Measurements from ENCODE around the gene MPI.

MPI gene

DNA sequence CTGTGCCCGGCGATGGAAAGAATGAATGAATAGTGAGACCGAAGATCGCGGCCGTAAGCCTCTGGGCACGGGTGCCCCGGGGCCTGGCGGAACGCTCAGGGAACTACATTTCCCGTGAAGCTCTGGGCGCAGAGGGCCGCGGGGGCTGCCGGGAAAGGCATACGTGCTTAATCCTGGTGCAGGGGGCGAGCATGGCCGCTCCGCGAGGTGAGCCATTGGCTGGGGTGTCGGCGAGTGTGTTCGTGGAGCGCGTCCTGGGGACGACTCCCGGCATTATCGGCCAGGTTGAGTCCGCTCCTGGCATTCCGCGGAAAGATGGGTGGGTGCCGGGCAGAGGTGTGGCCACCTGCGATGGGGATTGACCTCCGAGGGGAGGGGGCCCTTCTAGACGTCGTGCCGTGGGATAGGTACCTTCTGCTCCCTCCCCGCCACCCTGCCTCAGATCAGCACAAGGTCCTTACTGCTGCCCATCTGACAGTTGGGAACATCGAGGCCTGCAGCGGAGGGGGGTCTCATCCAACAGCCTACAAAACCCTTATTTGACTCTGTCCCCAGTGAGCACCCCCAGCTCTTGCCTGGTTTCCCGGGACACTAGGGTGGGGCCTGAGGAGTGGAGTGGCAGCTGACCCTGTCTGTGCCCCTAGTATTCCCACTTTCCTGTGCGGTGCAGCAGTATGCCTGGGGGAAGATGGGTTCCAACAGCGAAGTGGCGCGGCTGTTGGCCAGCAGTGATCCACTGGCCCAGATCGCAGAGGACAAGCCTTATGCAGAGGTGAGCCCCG is at the start of gene MPI:
Gene MPI (plus strand): TSS at position 160 of the 782 bp plus-strand sequence. CDS start 32 bp downstream, at position 192.
- peak; percentile 86 for DNase-seq (ENCODE audit: low read depth)

DNA sequence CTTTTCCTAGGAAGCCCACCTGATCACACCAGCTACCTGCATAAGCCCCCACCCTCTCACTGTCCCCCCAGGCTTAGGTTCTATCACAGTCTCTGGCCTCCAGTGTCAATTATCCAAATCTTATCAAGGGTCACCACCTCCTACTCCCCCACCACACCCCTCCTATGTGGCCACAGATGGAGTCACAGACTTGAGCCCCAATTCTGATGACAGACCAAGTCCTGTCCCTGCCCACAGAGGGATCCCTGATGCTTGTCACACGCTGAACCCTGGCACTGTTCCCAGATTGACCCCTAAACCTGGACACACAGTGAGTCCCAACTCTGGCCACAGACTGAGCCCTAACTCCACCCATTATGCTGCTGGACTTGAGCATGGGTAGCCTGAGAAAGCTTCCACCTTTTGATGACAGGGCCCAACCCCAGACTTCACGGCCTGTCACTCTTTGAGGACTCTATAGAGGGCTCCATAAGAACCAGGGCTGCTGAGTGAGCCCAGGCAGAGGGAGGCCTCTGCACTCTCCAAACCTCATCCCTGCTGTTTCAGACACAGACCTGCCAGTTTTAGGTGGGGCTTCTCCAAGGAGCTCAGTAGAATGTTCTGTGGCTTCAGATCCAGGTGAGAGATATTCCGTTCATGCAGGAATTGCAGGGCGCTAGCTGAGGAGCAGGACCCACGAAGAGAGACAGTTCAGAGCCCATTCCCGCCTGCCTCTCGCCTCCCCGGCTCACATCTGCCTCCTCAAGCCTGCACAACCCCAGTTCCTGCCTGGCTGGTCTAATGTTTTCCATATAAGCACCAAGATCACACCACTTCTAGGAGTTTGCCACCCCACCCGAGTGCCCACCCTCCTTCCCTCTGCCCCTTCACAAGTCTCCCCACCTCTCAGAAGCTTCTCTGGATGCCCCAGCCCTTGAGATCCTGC is 48.7 kb upstream of the MPI start:
- DNase-seq (ENCODE audit: low read depth) = no peak

- DNase-seq (ENCODE audit: low read depth) = no peak
Measured at GRCh38 chr15:74841891-74842373, 47.9 kb upstream of the MPI start.

DNA sequence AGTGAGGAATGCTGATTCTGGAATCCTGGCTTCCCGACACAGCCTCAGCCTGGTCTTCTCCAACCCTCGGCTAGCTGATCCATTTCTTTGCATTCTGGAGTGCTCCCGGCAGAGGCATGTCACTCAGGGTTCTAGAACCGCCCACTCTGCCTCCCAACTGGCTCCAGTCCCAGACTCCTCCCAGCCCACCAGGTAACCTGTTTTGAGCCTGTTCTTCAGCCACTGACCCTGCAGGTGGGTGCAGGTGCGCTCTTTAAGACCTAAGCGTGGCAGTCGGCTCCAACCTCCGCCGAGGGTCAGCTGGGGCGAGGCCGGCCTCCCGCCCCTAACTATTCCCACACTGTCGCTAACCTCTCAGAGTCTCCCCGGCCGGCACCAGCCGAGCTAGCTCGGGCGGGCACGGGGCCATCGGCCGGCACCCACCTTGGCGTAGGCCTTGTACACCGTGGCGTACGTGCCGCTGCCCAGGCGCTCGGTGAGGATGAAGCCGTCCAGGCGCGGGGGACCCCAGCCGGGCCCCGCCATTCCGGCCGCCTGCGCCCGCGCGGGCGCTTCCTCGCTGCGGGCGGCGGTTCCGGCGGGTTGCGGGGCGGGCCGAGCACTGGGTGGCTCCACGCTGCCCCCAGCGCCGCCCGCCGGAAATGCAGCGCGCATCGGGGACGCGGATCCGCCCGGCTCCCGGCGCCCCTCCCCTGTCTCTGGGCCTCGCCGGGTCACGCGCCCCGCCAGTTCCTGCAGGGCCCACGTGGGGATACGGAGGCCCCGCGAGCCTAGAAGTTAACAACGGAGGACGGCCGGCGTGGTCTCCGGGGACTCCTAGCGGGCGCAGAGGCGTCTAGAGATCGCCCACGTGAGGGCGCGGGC is 47.0 kb upstream of the MPI start, which contains the start of gene ULK3:
Gene ULK3 (minus strand): TSS at position 576 of the 864 bp plus-strand sequence. CDS start 51 bp downstream, at position 525.
- DNase-seq (ENCODE audit: low read depth) = peak; percentile 94

DNA sequence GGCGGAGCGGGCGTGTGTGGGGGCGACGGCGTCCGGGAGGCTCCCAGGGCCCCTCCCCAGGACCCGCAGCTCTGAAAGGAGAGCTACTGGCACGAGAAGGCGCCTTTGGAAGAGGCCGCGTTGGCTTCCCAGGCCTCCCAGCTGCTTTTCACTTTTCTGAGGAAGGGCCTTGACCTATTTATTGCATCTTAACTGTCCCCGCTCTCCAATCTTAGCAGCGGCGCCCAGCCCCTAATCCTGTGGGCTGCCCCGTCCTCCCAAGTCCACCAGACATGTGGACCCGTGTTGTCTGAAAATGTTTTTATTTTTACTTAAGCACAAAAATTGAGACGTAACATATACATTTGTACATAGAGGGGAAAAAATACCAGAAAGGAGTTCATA is 46.4 kb upstream of the MPI start:
- DNase-seq (ENCODE audit: low read depth) = no peak

GRCh38 chr15:74843891-74844299 is 45.9 kb upstream of the MPI start:
- no peak for DNase-seq (ENCODE audit: low read depth)

GRCh38 chr15:74844319-74845207 is 45.3 kb upstream of the MPI start:
- DNase-seq (ENCODE audit: low read depth) = no peak

- peak; percentile 42 for DNase-seq (ENCODE audit: low read depth)
Measured at GRCh38 chr15:74845208-74845568, 44.7 kb upstream of the MPI start.

DNA sequence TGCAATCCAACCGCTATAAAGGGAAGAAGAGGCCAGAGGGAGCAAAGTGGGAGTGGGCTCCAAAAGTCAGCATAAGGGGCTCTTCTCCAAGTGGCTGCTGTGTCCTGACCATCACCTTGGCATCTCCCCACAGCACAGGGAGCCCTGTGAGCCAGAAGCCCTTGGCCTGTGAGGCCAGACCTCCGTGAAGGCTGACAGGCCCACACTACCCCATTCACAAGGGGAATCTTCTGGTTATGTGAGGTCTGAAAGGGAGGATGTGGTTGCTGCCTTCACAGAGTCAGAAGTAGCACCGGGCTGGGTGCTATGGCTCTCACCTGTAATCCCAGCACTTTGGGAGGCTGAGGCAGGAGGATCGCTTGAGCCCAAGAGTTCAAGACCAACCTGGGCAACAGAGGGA is 44.3 kb upstream of the MPI start:
- no peak for DNase-seq (ENCODE audit: low read depth)

- no peak for DNase-seq (ENCODE audit: low read depth)
Measured at GRCh38 chr15:74847432-74847831, 42.4 kb upstream of the MPI start.

GRCh38 chr15:74850393-74850792 is 39.4 kb upstream of the MPI start:
- no peak for DNase-seq (ENCODE audit: low read depth)

GRCh38 chr15:74851960-74852359 is 37.9 kb upstream of the MPI start:
- DNase-seq (ENCODE audit: low read depth) = no peak

GRCh38 chr15:74854453-74855022 is 35.3 kb upstream of the MPI start:
- DNase-seq (ENCODE audit: low read depth) = no peak

DNA sequence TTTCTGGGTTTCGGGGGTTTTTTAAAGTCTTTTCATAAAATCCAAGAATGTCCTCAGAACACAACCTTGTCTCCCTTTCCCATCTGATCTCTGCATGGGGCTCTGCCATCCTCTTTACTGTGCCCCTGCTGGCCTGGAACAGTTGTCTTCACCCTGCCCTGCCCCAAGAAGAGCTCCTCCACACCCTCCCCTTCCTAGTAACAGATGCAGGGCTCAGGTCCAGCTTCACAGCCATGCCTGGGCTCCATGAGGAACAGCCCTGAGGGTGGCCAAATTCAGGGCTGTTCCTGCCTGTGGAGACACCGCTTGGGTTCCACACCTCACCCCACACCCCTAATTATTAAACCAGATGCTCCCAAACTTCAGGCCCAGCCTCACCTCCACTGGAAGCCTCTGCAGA is 34.0 kb upstream of the MPI start:
- DNase-seq (ENCODE audit: low read depth) = no peak

- no peak for DNase-seq (ENCODE audit: low read depth)
Measured at GRCh38 chr15:74856537-74856936, 33.3 kb upstream of the MPI start.

DNA sequence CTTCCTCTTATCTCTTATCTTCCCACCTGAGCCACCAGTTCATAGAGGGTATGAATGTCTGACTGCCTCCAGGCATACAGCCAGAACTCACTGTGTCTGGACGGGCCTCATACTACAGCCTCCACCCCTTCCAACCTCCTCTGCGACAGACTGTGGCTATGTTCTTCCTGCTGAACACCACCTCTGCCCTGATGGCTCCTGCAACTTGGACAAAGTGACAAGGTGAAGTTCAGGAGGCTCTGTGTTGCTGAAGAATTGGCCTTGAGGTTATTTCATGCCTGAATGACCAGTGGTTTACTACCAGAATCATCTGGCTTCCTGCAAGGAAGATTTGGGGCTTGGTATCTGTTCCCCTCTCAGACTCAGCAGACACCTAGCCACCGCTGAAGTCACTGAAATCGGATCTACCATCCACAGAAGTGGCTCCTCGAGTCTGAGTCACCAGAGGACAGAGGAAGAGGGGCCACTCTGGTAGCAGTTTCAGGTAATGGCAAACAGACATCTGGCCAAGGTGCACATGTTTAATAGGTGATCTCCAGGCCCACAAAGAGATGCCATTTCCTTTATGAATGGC is 32.7 kb upstream of the MPI start:
- DNase-seq (ENCODE audit: low read depth) = no peak

DNA sequence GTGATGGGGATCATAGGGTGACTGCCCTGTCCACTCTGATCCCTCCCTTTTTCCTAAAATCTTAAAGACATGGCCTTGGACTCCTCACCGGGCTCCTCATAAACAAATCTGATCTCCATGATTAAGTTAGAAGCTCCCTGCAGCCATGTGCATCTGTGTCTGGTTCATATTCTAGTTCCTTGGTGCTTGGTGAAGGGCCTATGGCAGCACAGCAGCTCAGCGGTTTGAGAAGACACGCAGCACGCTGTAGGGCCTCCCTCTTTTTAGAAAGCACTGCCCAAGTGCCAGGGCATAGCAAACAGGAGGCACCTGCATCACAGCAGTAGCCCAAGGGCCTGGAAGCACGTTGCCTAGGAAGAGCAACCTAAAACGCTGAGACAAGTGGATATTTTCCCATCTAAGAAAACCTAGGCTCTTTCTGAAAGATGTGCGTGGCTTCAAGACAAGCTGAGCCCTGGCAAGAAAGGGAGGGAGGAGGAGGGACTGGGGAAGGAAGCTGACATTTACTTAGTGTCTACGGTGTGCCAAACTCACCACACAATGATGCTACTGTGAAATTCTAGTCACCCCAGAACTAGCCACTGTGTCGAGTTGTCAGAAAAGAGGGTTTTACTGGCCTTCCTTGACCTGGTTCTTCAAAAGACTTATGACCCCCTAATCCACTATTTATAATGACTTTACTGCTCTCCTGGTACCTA is 32.0 kb upstream of the MPI start:
- no peak for DNase-seq (ENCODE audit: low read depth)

DNA sequence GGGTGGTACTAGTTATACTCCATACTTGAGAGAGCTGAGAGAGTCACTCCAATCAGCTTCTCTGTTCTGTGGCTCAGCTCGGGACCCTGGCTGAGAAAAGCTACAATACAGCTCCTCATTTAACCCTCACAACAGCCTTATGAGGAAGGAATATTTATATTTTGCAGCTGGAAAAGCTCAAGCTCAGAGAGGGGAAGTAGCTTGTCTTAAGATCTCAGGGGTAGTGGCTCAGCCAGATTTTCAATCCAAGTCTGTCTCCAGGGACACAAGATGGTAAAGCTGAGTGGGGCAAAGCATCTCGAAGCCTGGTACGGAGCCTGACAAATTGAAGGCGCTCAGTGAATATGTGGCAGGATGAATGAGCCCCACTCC is 31.5 kb upstream of the MPI start:
- no peak for DNase-seq (ENCODE audit: low read depth)

DNA sequence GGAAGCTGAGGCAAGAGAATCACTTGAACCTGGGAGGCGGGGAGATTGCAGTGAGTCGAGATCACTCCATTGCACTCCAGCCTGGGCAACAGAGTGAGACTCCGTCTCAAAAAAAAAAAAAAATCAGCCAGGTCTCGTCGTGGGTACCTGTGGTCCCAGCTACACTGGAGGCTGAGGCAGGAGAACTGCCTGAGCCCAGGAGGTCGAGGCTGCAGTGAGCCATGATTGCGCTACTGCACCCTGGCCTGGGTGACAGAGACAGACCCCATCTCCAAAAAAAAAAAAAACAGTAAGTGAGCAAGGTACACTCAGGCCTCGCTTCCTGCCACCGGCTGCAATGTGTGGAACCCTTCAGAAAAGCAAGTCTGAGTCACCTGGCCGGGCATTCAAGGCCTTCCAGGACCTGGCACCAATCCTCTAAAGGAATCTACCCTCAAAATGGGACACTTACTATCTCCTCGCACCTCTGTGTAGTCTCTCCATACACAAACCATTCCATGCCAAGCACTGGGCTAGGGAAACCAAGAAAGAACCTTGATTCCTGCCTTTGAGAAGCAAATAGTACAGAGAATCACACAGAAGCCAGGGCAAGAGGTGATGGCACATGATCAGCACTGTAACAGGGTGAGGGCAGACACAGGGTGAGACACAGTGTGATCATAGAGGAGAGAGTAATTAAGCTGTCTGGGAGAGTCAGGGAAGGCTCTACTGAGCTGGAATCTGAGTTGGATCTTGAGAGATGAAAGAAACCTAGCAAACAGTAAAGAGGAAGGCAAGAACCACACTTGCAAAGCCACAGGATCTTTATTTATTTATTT is 26.4 kb upstream of the MPI start:
- DNase-seq (ENCODE audit: low read depth) = no peak
